PC-3 (cell line): Measurements from ENCODE around the gene CIZ1.

Experiments used
- CTCF ChIP-seq: fragments of 300-600 bp; sonication (generic); conservative IDR thresholded peaks from 2 replicates; pipeline ENCODE4 v1.5.1; 2017; ENCODE audit warnings: antibody characterized with exemption, low read depth, mild to moderate bottlenecking, low read length
- EZH2phosphoT487 ChIP-seq: fragments of 300-600 bp; sonication (generic); IDR thresholded peaks from 2 replicates; pipeline ENCODE4 v1.6.1; 2018; ENCODE audit warnings: mild to moderate bottlenecking, antibody characterized with exemption, low read length, borderline replicate concordance

- TF ChIP-seq CTCF (no peak), EZH2phosphoT487 (no peak)
Observed at GRCh38 chr9:128175726-128176125, 15.6 kb downstream of the CIZ1 start.
